ENCODE results near the gene PPP1R3F.
"Not testable (repeated sequence)": the region's sequence is repeated elsewhere in the genome, so short reads cannot be mapped to it uniquely, and the experiment has no call there.

PPP1R3F gene

DNA sequence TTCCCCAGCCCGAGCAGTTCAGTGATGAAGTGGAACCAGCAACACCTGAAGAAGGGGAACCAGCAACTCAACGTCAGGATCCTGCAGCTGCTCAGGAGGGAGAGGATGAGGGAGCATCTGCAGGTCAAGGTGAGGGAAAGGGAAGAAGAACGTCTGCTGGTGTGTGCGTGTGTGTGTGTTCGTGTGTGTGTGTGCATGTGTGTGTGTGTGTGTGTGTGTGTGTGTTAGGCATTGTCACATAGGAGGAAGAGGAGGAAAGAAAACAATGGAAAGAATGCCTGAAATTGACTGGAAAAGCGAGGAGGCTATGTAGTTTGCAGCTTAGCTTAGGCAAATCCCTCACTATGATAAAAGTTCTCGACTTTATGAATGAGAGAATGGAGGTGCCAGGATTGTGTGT is 54.1 kb downstream of the PPP1R3F start:
- DNase-seq, result not testable (repeated sequence)

DNA sequence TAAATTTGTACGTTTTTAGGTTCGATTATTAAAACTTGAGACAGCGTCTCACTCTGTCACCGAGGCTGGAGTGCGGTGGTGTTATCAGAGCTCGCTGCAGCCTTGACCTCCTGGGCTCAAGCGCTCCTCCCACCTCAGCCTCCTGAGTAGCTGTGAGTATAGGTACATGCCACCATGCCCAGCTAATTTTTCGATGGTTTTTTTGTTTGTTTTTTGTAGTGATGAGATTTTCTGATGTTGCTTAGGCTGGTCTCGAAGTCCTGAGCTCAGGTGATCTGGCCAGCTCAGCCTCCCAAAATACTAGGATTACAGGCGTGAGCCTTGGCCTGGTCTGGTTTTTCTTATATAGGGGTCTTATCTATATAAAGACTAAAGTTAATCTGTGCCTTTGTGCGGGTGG is 60.8 kb downstream of the PPP1R3F start:
- not testable (repeated sequence) for DNase-seq

DNA sequence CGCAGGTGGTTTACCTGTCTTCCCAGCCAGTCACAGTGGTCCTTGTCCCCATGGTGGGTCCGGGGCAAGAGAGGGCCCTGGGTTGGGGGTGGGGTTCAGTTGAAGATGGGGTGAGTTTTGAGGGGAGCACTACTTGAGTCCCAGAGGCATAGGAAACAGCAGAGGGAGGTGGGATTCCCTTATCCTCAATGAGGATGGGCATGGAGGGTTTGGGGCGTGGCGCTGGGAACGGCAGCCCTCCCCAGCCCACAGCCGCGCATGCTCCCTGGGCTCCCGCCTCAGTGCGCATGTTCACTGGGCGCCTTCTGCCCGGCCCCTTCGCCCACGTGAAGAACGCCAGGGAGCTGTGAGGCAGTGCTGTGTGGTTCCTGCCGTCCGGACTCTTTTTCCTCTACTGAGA is 61.7 kb downstream of the PPP1R3F start, which contains the start of gene GAGE13:
TSS of gene GAGE13 (plus strand) at position 301 of the 400 bp plus-strand sequence. CDS start 1,156 bp downstream, outside the sequence.
- DNase-seq, result not testable (repeated sequence)

GRCh38 chrX:49331841-49332240 is 62.2 kb downstream of the PPP1R3F start:
- not testable (repeated sequence) for DNase-seq

Data from NCI-H2081 treated with DMSO at 0.1 percent for 48 hours (cell line).